Keratinocyte (primary cell): ENCODE measurements around the gene ZC3H12A. TPM values are rescaled to one million over a fixed set of nuclear protein-coding genes. Genes with fewer than 3 reads are reported as not detected.
"Not testable (repeated sequence)": the region's sequence is repeated elsewhere in the genome, so short reads cannot be mapped to it uniquely, and the experiment has no call there.

Experiments used
- DNase-seq: peaks from one replicate; pipeline ENCODE4 v3.0.0-alpha.2; 2011; ENCODE audit warnings: low read depth, missing footprints, low spot score
- FAIRE-seq: peaks from 2 replicates; lab custom pipeline; 2011; peaks lifted over from hg19 to GRCh38; lab: Jason Lieb, UNC
- H2AFZ ChIP-seq: 2 replicates; pipeline ENCODE4 v1.6.0; 2012; ENCODE audit warnings: low read length, control low read depth, inconsistent platforms; ENCODE audit not compliant: control insufficient read depth
- H3K27ac ChIP-seq: 2 replicates; pipeline ENCODE4 v1.5.1; 2011; ENCODE audit warnings: low read length; ENCODE audit not compliant: control insufficient read depth, insufficient read depth
- H3K27me3 ChIP-seq: 3 replicates; pipeline ENCODE4 v1.6.0; 2011; ENCODE audit warnings: low read length; ENCODE audit not compliant: control insufficient read depth, insufficient read depth; ENCODE audit errors: extremely low read depth
- H3K36me3 ChIP-seq, 2 experiments: 2 replicates in 1 of 2; 3 replicates in 1 of 2; pipeline ENCODE4 v1.5.1; 2011; ENCODE audit warnings: low read length in 2 of 2, mild to moderate bottlenecking in 1 of 2; ENCODE audit not compliant: control insufficient read depth in 2 of 2, insufficient read depth in 2 of 2; ENCODE audit errors: extremely low read depth in 1 of 2
- H3K4me1 ChIP-seq: 3 replicates; pipeline ENCODE4 v1.5.1; 2011; ENCODE audit warnings: low read length; ENCODE audit not compliant: control insufficient read depth, insufficient read depth; ENCODE audit errors: extremely low read depth
- H3K4me2 ChIP-seq: 3 replicates; pipeline ENCODE4 v1.6.0; 2011; ENCODE audit warnings: low read depth, low read length; ENCODE audit not compliant: control insufficient read depth, insufficient read depth; ENCODE audit errors: extremely low read depth
- H3K4me3 ChIP-seq, 3 experiments: fragments of 200-600 bp in 1 of 3; sonication (generic) in 1 of 3; 2 replicates in 2 of 3; 3 replicates in 1 of 3; pipeline ENCODE4 v1.5.1; 2011 to 2016; ENCODE audit warnings: low read length in 3 of 3, mild to moderate bottlenecking in 3 of 3, control low read depth in 2 of 3, inconsistent platforms in 1 of 3, low read depth in 1 of 3, mixed read lengths in 1 of 3, mixed run types in 1 of 3, moderate library complexity in 1 of 3; ENCODE audit not compliant: control insufficient read depth in 2 of 3, insufficient read depth in 2 of 3; ENCODE audit errors: extremely low read depth in 1 of 3
- H3K79me2 ChIP-seq: 2 replicates; pipeline ENCODE4 v1.6.0; 2012; ENCODE audit warnings: low read length; ENCODE audit not compliant: control insufficient read depth, insufficient read depth
- H3K9ac ChIP-seq: 3 replicates; pipeline ENCODE4 v1.6.0; 2011; ENCODE audit warnings: low read length; ENCODE audit not compliant: control insufficient read depth, insufficient read depth; ENCODE audit errors: extremely low read depth
- H3K9me1 ChIP-seq: 3 replicates; pipeline ENCODE4 v1.6.0; 2011; ENCODE audit warnings: low read length; ENCODE audit not compliant: control insufficient read depth, insufficient read depth; ENCODE audit errors: extremely low read depth
- H3K9me3 ChIP-seq: 2 replicates; pipeline ENCODE4 v1.5.1; 2012; ENCODE audit warnings: low read depth, low read length; ENCODE audit not compliant: control insufficient read depth
- H4K20me1 ChIP-seq: 3 replicates; pipeline ENCODE4 v1.6.0; 2011; ENCODE audit warnings: low read length; ENCODE audit not compliant: control insufficient read depth, insufficient read depth; ENCODE audit errors: extremely low read depth
- CTCF ChIP-seq, 3 experiments: IDR thresholded peaks in 1 of 3; conservative IDR thresholded peaks in 1 of 3; optimal IDR thresholded peaks in 1 of 3; 2 replicates in 2 of 3; 3 replicates in 1 of 3; pipeline versions ENCODE3 to v1.5.1; 2011; ENCODE audit warnings: low read length in 3 of 3, mild to moderate bottlenecking in 3 of 3, moderate library complexity in 2 of 3, control low read depth in 1 of 3, inconsistent platforms in 1 of 3; ENCODE audit not compliant: insufficient read depth in 2 of 3; ENCODE audit errors: extremely low read depth in 1 of 3
- EZH2 ChIP-seq: IDR thresholded peaks from one replicate; pipeline ENCODE4 v1.6.1; 2012; ENCODE audit warnings: inconsistent platforms, mild to moderate bottlenecking, low read length, moderate library complexity
- dilution Hi-C: fragments of 300-500 bp; cut with MboI; formaldehyde crosslinking; loops from one replicate; pipeline ENCODE4 v1.7.0; 2020; ENCODE audit warnings: low sequenced_read_pairs; ENCODE audit not compliant: extremely low pct_ligation_motif_present
- polyA plus RNA-seq, 5 experiments: library from polyadenylated mRNA; depleted of rRNA in 3 of 5; stranded (reverse) in 3 of 5; stranded (forward) in 1 of 5; unstranded in 1 of 5; fragments of >200 nt; gene quantifications; 1 replicate in 1 of 5; 2 replicates in 3 of 5; 3 replicates in 1 of 5; pipeline versions ENCODE4 v1.2.1 to v1.2.3, GENCODE V29; 2011 to 2012; ENCODE audit warnings: missing spikeins in 2 of 5, low read depth in 1 of 5, low replicate concordance in 1 of 5

Gene ZC3H12A
- polyA plus RNA-seq, 1 donor (not counting 4 experiments of a cell fraction or from before 2014, with no cell fraction given): 24.4 TPM

- no peak for DNase-seq
- Histone ChIP-seq H3K79me2 (no peaks in the 10 kb centered on the region), H2AFZ (no peak overlapping the region), H3K9me1 (no peaks in the 10 kb centered on the region), H3K36me3 (no peaks in the 10 kb centered on the region), H3K4me2 (no peak overlapping the region), H3K4me1 (peaks cover 7% of the 10 kb centered on the region), H3K27me3 (no peaks in the 10 kb centered on the region), H3K9ac (no peak overlapping the region), H3K4me3 (no peak overlapping the region), H4K20me1 (no peaks in the 10 kb centered on the region), H3K9me3 (no peaks in the 10 kb centered on the region), H3K27ac (no peak overlapping the region)
- no peak for FAIRE-seq
- dilution Hi-C loops: no loop called here
- TF ChIP-seq CTCF (optimal IDR thresholded peaks at IDR 0.05 in 1 of 3, IDR thresholded peaks at IDR 0.05 in 1 of 3, conservative IDR thresholded peaks at IDR 0.05 in 1 of 3; ENCODE audit: extremely low read depth in 1 of 3, insufficient read depth in 2 of 3, low read length in 3 of 3) (no peak), EZH2 (no peak)
These were observed 45.2 kb downstream of the ZC3H12A start for GRCh38 chr1:37519613-37520012.

- H3K9me3 ChIP-seq, FAIRE-seq: not testable (repeated sequence)
These were observed 55.5 kb downstream of the ZC3H12A start for GRCh38 chr1:37529888-37530287.

GRCh38 chr1:37532418-37533156 lies 58.2 kb downstream of the ZC3H12A start:
- H3K9ac ChIP-seq, dilution Hi-C loops, H4K20me1 ChIP-seq, FAIRE-seq, H3K9me1 ChIP-seq, H3K4me2 ChIP-seq, H3K4me3 ChIP-seq, H3K27ac ChIP-seq, H3K36me3 ChIP-seq, DNase-seq, H3K79me2 ChIP-seq, H3K27me3 ChIP-seq, H3K9me3 ChIP-seq, H2AFZ ChIP-seq: not testable (repeated sequence)
- H3K4me1 ChIP-seq: peaks cover 29% of the 10 kb centered on the region

More at GRCh38 chr1:37529888-37530287, 55.5 kb downstream of the ZC3H12A start:
- H3K4me2 ChIP-seq, H3K79me2 ChIP-seq, H3K9me1 ChIP-seq, H3K27me3 ChIP-seq, H3K27ac ChIP-seq, H3K4me3 ChIP-seq, DNase-seq, H3K36me3 ChIP-seq, H4K20me1 ChIP-seq, H3K9ac ChIP-seq, dilution Hi-C loops, H2AFZ ChIP-seq: not testable (repeated sequence)
- peaks cover 15% of the 10 kb centered on the region for H3K4me1 ChIP-seq
